Heart left ventricle (tissue), 16 donors: ENCODE results near the gene TMEM47. TPM values are rescaled to one million over a fixed set of nuclear protein-coding genes. Genes with fewer than 3 reads are reported as not detected.

Experiments
- ATAC-seq, 4 donors: fragments of 200-7000 bp; cut with Tn5 transposase; one replicate each; pipeline ENCODE4 v1.9.1; 2020 to 2022; ENCODE audit warnings: moderate library complexity in 4 of 4, mild to moderate bottlenecking in 3 of 4, moderate number of reproducible peaks in 1 of 4
- DNase-seq, 5 donors: peaks; one replicate each; pipeline ENCODE4 v3.0.0-alpha.2; 2020
- H3K27ac ChIP-seq, 12 donors: fragments of 200-600 bp; sonication (generic) in 4 of 12; one replicate each; pipeline versions ENCODE4 v1.5.0 to v1.8.0; 2016 to 2022; ENCODE audit warnings: mild to moderate bottlenecking in 2 of 12
- H3K27me3 ChIP-seq, 9 donors: fragments of 200-600 bp; sonication (generic) in 2 of 9; one replicate each; pipeline versions ENCODE4 v1.5.1 to v1.8.0; 2016 to 2022; ENCODE audit warnings: mild to moderate bottlenecking in 3 of 9
- H3K36me3 ChIP-seq, 9 donors: fragments of 200-600 bp; sonication (generic) in 2 of 9; one replicate each; pipeline versions ENCODE4 v1.5.0 to v1.8.0; 2018 to 2022; ENCODE audit warnings: mild to moderate bottlenecking in 2 of 9
- H3K4me1 ChIP-seq, 12 donors: fragments of 200-600 bp; sonication (generic) in 4 of 12; one replicate each; pipeline versions ENCODE4 v1.5.0 to v1.8.0; 2016 to 2022; ENCODE audit warnings: mild to moderate bottlenecking in 3 of 12
- H3K4me3 ChIP-seq, 12 donors: fragments of 200-600 bp; sonication (generic) in 4 of 12; one replicate each; pipeline versions ENCODE4 v1.5.0 to v1.8.0; 2017 to 2022; ENCODE audit warnings: mild to moderate bottlenecking in 9 of 12, moderate library complexity in 4 of 12
- H3K9me3 ChIP-seq, 12 donors: fragments of 200-600 bp; sonication (generic) in 4 of 12; one replicate each; pipeline versions ENCODE4 v1.5.0 to v1.8.0; 2016 to 2022; ENCODE audit warnings: mild to moderate bottlenecking in 1 of 12
- CTCF ChIP-seq, 12 donors: fragments of 200-600 bp; sonication (generic) in 4 of 12; IDR thresholded peaks; one replicate each; pipeline versions ENCODE4 v1.5.0 to v1.8.0; 2018 to 2022; ENCODE audit warnings: antibody characterized with exemption in 12 of 12, mild to moderate bottlenecking in 5 of 12
- POLR2A ChIP-seq, 2 donors: fragments of 450-650 bp; IDR thresholded peaks; one replicate each; pipeline ENCODE4 v1.6.1; 2017; ENCODE audit warnings: antibody characterized with exemption in 2 of 2, mild to moderate bottlenecking in 2 of 2, moderate library complexity in 2 of 2
- WGBS, 4 donors: extraction: QIAGEN DNeasy Blood & Tissue Kit in 2 of 4; methylation state at CpG; one replicate each; pipeline versions ENCODE4 v1.1.5 to v1.1.7; 2013 to 2018; 5-methylcytosine and 5-hydroxymethylcytosine counted together
- intact Hi-C, 10 donors: fragments of 100-400 bp; cut with DNase I; formaldehyde crosslinking; loops; one replicate each; pipeline versions ENCODE4 v1.11.1 to v1.14.2; 2022
- polyA plus RNA-seq, 2 donors: library from polyadenylated mRNA; stranded (reverse); fragments of 200-250 nt; gene quantifications; one replicate each; pipeline ENCODE4 v1.2.3, GENCODE V29; 2013
- total RNA-seq, 9 donors: library from RNA; depleted of rRNA in 2 of 9; stranded (reverse); fragments of >200 nt in 2 of 9; fragmentation: NEBNext Ultra II Directional in 3 of 9; extraction: Animal tissue kit (Norgen Biotek cat#: 25700) in 3 of 9; gene quantifications; one replicate each; pipeline versions ENCODE4 v1.1.0 to v1.2.4, GENCODE V29; 2016 to 2023
- donor health status: ischemic (EF 13 %, LVEDD 7.1; RV severe dilation, severe dysfunction).
- donor health status: healthy with polysubstance abuse.
- donor health status: DM: no; HTN: yes; CAD: no.
- donor health status: DM: no; HTN: no; CAD: no.
- donor health status: ischemic (EF 25% LVEDD 6.9; RV normal size, moderate dysfunction).
- donor health status: ischemic (EF 25% LVEDD 5.7; RV mildly dilated, moderate dysfunction).
- donor health status: healthy.
- donor health status: DM: yes; HTN: yes; CAD: no.
- donor health status: ischemic (EF 35%, LVEDD 5.7; RV mildly dilated, moderate dysfunction).
- donor health status: nonischemic (EF 11% LVEDD 7.7; RV severe dilation, severe dysfunction).
- donor health status: DM: yes; HTN: yes; CAD: no.
- donor health status: PGD.
- donor health status: ischemic (EF 29% LVEDD 5.4; RV normal size, mild dysfunction).
- donor health status: nonischemic (EF 23%, LVEDD 6.1; RV moderate dilation, normal function).

TMEM47 gene
- total and polyA plus RNA-seq, 11 donors: 14.0 to 47.5 (median 33.9) TPM

- peak in 1 of 4 donors; percentile 39 for ATAC-seq
Observed at GRCh38 chrX:34631479-34632220, 25.4 kb downstream of the TMEM47 start.

DNA sequence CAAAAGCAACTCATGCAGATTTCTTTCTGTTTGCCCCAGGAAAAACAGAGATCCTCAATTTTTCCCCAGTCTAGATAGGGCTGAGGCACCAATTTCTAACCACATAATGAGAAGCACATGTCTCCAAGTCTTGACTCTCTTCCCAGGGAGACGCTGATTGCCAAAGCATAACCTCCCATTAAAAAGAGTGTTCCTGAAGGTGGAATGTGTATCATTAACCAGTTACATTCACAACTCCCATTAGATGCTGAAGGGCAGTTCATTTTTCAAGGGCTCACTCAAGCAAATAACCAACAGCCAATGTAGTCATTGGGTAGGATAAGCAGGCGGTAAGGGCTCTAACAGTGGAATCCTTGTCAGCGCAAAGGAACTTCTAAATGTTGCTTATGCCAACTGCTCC lies 27.5 kb downstream of the TMEM47 start:
- Histone ChIP-seq H3K9me3 (no peaks in the 10 kb centered on the region), H3K27me3 (no peaks in the 10 kb centered on the region), H3K4me3 (no peak overlapping the region), H3K27ac (peak overlapping the region in 1 of 12 donors; percentile 9), H3K4me1 (peaks cover 0 to 36% (median 2%) of the 10 kb centered on the region in 12 donors), H3K36me3 (peaks cover 0 to 10% (median 0%) of the 10 kb centered on the region in 9 donors)
- WGBS, 4 donors: 60 to 78% (median 70%) methylated on average over 3 of the region's 3 CpGs
- no peak for ATAC-seq
- no peak for TF ChIP-seq POLR2A (IDR thresholded peaks at IDR 0.05)
- intact Hi-C loops: no loop called here
- peak in 1 of 5 donors; percentile 5 for DNase-seq

More at GRCh38 chrX:34631479-34632220, 25.4 kb downstream of the TMEM47 start:
- WGBS, 4 donors: 27 to 46% (median 36%) methylated on average over 3 of the region's 3 CpGs
- TF ChIP-seq POLR2A (IDR thresholded peaks at IDR 0.05) (no peak), CTCF (IDR thresholded peaks at IDR 0.05) (no peak)
- intact Hi-C loops: no loop called here
- Histone ChIP-seq H3K4me1 (peaks cover 0 to 36% (median 2%) of the 10 kb centered on the region in 12 donors), H3K36me3 (peaks cover 0 to 16% (median 0%) of the 10 kb centered on the region in 9 donors), H3K27me3 (no peaks in the 10 kb centered on the region), H3K4me3 (no peak overlapping the region), H3K27ac (peak overlapping the region in 2 of 12 donors; percentile 1 to 2), H3K9me3 (no peaks in the 10 kb centered on the region)
- DNase-seq: no peak

DNA sequence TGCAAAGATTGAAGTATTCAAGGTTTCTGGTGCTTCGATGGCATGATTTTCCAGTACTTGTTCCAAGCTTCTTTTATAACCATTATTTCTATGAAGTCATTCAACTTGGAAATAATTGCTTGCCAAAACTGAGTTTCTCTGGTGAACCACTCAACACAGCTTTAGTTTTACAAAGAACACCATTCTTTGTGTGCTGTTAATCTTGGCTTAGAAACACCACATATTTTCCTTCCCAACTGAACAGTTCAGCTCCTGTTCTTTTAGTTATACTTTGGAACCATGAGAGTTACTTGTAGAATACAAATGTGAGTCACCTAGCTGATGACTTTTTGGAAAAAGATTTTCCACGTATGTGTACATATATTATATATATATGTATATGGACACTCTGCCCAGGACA lies 32.7 kb downstream of the TMEM47 start:
- H3K27me3 ChIP-seq: no peaks in the 10 kb centered on the region
- 54 to 80% (median 60%) methylated on average over 2 of the region's 2 CpGs for WGBS, 4 donors
- peak in 3 of 4 donors; percentile 54 to 61 (median 57) for ATAC-seq
- peaks cover 0 to 28% (median 2%) of the 10 kb centered on the region in 12 donors for H3K4me1 ChIP-seq
- H3K27ac ChIP-seq: peak overlapping the region in 3 of 12 donors; percentile 24 to 52 (median 34)
- no peaks in the 10 kb centered on the region for H3K9me3 ChIP-seq
- no peak overlapping the region for H3K4me3 ChIP-seq
- intact Hi-C loops: no loop called here
- TF ChIP-seq POLR2A (IDR thresholded peaks at IDR 0.05): no peak
- no peak for TF ChIP-seq CTCF (IDR thresholded peaks at IDR 0.05)
- peaks cover 0 to 4% (median 0%) of the 10 kb centered on the region in 9 donors for H3K36me3 ChIP-seq
- DNase-seq: no peak

DNA sequence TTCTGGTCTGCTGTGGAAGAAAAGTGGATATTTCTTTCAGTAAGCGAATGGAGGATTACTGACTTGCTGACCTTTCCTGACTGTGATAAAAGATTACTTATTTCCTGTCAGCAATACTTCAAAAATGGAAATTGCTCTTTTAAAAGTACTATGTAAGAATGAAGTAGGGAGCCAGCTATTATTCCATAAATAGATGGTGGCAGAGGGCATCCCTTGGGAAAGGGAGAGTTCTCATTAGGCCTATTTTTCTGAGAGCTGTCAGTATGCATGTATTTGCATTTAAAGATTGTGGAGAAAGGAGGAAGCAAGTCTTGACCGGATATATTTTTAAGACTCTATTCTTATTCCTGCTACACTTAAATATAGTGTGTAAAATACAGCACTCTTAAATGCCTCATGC lies 37.2 kb downstream of the TMEM47 start:
- TF ChIP-seq POLR2A (IDR thresholded peaks at IDR 0.05): no peak
- no peak for TF ChIP-seq CTCF (IDR thresholded peaks at IDR 0.05)
- Histone ChIP-seq H3K4me3 (no peak overlapping the region), H3K27me3 (no peaks in the 10 kb centered on the region), H3K4me1 (peaks cover 0 to 20% (median 2%) of the 10 kb centered on the region in 12 donors), H3K27ac (peak overlapping the region in 2 of 12 donors; percentile 22 to 48), H3K36me3 (no peaks in the 10 kb centered on the region), H3K9me3 (peaks cover 0 to 6% (median 0%) of the 10 kb centered on the region in 12 donors)
- WGBS, 4 donors: 42 to 57% (median 48%) methylated on average over 2 of the region's 2 CpGs
- DNase-seq (no peak), ATAC-seq (no peak)
- intact Hi-C loops: no loop called here
